Measurements from ENCODE around the gene PKN3. TPM values are rescaled to one million over a fixed set of nuclear protein-coding genes. Genes with fewer than 3 reads are reported as not detected.

Gene PKN3
- total RNA-seq, 1 donor from 2014 or later = 8.5 TPM

GRCh38 chr9:128727640-128728248 is 25.4 kb downstream of the PKN3 start:
- intact Hi-C loops (cut with DNase I) = no loop called here

DNA sequence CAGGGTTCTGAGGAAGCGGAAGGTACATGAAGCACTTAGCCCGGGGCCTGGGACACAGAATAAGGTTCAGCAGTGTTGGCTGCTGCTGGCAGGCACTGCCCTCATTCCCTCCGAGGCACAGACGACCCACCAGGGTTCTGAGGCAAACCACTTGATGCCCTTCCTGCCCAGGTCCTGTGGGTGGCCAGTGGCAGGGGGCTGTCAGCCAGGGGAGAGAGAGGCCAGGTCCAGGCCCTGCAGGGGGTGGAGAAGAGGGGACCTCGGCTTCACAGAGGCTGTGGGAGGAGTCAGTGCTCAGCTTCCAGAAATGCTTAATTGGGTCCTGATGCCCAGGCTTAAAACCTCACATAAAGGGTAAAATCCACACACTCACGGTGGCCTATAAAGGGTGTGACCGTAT is 26.0 kb downstream of the PKN3 start:
- DNase-seq (ENCODE audit: missing footprints) (peak; percentile 33), ATAC-seq (no peak)
- intact Hi-C loops (cut with DNase I) = no loop called here

More at GRCh38 chr9:128727640-128728248, 25.4 kb downstream of the PKN3 start:
- DNase-seq (ENCODE audit: missing footprints) (peak; percentile 8), ATAC-seq (no peak)

DNA sequence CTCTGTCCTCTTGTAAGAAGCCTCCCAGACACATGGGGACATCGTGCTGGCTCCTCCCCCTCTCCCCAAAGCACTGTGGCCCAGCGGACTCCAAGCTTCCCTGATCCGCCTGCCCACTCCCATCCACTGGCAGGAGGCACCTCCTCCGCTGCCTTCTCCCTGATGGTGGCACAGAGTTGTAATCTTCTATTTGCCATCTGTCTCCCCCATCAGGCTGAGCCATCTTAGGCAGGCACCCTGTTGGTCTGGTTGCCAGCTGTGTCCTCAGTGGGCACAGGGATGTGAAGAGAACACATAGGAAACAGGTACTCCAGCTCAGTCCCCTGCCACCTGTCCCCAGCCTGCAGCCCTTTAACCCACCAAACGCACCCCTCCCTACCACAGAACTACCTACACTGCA is 27.0 kb downstream of the PKN3 start:
- DNase-seq (ENCODE audit: missing footprints) (peak; percentile 0), ATAC-seq (no peak)
- intact Hi-C loops (cut with DNase I) = no loop called here

DNA sequence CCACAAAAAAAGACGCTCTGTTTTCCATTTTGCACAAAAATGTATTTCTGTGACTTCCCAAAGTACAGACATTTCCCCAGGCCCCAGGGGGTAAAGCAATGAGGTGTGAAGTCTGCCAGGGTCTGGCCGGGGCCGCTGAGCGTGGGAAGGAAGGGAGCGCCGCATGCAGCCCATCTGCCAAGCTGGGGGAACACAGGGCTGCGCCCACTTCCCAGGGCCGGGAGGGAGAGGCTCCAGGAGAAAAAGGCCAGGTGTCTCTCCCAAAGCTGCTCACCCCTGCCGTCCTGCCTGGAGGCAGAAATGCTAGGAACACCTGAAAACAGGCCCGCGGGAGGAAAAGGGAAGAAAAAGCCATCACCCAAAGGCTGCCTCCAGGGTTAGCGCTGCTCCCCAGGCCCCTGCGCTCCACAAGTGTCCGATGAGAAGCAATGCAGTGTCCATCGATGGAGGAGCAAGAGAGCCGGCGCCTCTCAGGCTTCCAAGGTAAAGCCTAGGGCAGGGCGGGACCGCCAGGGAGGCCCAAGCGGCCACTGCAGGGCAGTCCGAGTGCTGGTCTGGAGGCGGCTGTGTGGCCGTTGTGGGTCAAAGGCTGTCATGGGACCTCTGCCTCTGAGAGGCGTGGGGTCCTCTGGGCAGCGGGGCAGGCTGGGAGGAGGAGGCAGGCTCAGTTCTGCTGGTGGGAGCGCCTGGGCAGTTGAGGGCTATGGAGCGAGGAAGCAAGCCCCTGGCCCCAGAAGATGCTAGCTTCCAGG is 27.6 kb downstream of the PKN3 start:
- peak; percentile 30 for DNase-seq (ENCODE audit: missing footprints)
- no peak for ATAC-seq
- intact Hi-C loops (cut with DNase I) = no loop called here

DNA sequence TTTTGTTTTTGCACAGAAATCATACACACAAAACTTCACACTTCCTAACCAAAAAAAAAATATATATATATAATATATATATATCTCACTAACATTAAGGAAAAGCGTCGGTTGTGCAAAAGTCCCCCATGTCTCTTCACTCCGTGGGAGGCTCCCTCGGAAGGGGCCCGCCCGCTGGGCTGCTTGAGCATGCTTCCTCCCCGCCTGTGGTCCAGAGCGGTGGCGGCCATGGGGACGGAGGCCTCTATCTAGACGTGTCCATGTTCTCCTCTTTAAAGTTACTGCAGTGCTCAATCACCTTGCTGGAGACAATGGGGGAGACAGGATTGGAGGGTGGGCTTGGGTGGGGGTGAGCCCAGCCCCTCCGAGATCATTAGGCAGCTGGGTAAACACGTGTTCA is 28.8 kb downstream of the PKN3 start:
- ATAC-seq (no peak), DNase-seq (ENCODE audit: missing footprints) (peak; percentile 11)
- intact Hi-C loops (cut with DNase I) = no loop called here

- no peak for ATAC-seq
- intact Hi-C loops (cut with DNase I) = no loop called here
- peak; percentile 21 for DNase-seq (ENCODE audit: missing footprints)
These were observed 29.4 kb downstream of the PKN3 start for GRCh38 chr9:128731691-128732090.

DNA sequence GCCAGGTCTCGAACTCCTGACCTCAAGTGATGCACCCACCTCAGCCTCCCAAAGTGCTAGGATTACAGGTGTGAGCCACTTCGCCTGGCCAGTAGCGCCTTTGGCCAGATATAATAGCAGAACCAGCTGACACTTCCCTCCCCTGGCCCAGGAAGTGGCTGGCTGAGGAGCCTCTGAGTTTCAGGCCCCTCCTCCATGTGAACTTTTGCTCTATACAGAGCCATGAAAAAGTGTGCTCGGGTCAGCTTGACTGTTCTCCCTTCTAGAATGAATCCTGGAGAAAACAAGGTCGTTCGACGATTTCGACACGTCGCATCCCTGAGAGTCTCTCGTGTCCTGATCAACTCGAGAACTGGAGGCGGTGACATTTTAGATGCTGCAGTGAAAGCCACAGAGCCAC is 30.3 kb downstream of the PKN3 start:
- ATAC-seq (no peak), DNase-seq (ENCODE audit: missing footprints) (peak; percentile 22)
- intact Hi-C loops (cut with DNase I) = no loop called here

DNA sequence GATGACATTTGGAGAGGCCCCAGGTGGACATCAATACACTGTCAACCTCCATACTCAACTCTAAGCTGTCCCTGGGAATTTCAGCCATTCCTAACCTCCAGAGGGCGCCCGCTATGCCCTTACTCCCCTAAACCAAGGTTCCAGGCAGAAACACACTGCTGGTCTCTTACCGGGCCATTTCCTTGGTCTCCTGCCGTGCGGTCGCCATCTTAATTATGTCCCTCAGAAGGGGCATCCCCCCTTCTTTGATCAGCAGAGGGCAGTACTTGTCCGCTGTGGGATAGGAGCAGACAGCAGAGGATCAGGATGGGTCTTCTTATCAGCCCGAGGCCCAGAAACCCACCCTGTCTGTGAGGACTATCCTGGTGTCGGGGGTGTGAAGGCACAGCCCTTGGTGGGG is 31.0 kb downstream of the PKN3 start:
- intact Hi-C loops (cut with DNase I) = no loop called here
- peak; percentile 63 for DNase-seq (ENCODE audit: missing footprints)
- ATAC-seq = peak; percentile 56

- DNase-seq (ENCODE audit: missing footprints) (peak; percentile 4), ATAC-seq (no peak)
These were observed 33.1 kb downstream of the PKN3 start for GRCh38 chr9:128735373-128735772.

DNA sequence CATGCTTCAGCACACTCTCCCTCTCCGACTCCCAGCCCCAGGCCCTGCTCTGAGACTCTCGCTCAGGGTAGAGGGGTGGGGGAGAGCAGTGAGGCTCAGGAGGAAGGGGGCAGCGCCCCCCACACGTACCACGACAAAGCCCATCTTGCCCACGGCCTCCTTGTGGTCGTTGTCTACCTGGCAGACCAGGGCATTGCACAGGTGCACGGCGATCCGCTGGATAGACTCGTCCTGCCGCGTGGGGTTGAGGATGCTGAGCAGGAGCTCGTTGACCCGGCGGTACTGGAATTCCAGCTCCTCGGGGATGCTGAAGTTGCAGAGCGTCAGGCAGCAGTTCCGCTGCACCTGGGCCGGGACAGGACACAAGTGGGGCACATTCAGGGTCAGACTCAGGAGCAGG is 40.1 kb downstream of the PKN3 start:
- DNase-seq (ENCODE audit: missing footprints) (peak; percentile 37), ATAC-seq (no peak)
- intact Hi-C loops (cut with DNase I) = no loop called here

More at GRCh38 chr9:128735373-128735772, 33.1 kb downstream of the PKN3 start:
- intact Hi-C loops (cut with DNase I) = no loop called here

DNA sequence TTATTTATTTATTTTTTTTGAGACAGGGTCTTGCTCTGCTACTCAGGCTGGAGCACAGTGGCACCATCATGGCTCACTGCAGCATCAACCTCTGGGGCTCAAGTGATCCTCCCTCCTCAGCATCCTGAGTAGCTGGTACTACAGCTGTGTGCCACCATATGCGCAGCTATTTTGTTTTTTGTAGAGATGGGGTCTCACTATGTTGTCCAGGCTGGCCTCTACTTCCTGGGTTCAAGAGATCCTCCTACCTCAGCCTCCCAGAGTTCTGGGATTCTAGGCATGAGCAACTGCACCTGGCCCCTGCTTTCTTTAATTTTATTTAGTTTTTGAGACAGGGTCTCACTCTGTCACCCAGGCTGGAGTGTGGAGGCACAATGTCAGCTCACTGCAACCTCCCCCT is 41.1 kb downstream of the PKN3 start:
- DNase-seq (ENCODE audit: missing footprints) = peak; percentile 4
- no peak for ATAC-seq
- intact Hi-C loops (cut with DNase I) = no loop called here

GRCh38 chr9:128747241-128747640 is 44.9 kb downstream of the PKN3 start:
- ATAC-seq = no peak
- no peak for DNase-seq (ENCODE audit: missing footprints)
- intact Hi-C loops (cut with DNase I) = no loop called here

DNA sequence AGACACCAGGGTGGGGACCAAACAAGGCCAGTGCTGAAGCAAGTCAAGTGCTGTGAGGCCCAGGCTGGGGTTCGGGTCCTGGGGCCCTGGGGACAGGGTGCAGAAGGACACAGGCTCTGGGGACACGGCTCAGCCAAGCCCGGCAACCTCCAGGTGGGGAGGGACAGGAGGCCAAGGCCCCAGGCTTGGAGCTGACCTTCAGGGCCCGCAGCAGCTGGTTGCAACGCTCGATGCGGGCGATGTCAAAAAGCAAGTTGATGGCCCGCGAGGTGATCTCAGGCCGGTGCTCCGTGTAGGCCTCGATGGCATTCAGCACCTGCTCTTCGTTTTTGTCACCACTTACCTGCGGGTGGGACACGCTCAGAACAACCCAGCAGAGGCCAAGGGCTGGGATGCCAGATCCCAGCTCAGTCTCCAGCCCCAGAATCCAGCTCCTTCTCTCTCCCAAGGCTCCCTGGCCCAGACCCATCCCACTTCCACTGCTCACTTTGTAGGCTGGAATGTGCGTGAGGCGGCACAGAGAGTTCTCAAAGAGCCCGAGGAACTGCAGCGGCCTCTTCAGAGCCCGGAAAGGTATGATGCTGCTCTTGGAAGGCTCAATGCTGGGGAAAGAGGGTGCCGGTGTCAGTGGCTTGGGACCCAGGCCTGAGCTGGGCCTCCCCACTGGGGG is 48.8 kb downstream of the PKN3 start:
- DNase-seq (ENCODE audit: missing footprints) = peak; percentile 55
- no peak for ATAC-seq
- intact Hi-C loops (cut with DNase I) = no loop called here

DNA sequence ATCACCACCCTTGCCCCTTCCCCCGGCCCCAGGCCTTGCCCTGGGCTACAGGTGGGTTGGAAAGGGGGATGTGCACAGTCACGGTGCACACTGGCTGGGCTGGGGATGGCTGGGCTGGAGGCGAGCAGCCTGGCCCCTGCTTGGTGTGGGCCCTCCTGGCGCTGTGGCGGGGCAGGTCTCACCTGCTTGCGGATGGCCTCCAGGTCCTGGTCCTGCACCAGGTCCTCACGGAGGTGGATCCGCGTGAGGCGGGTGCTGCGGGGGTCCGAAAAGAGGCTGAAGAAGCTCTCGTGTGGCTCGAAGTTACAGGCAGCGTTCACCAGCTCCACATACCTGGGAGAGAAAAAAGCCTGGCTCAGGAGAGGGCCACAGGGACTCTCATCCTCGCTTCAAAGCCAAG is 51.3 kb downstream of the PKN3 start:
- ATAC-seq (no peak), DNase-seq (ENCODE audit: missing footprints) (peak; percentile 66)
- intact Hi-C loops (cut with DNase I) = no loop called here

DNA sequence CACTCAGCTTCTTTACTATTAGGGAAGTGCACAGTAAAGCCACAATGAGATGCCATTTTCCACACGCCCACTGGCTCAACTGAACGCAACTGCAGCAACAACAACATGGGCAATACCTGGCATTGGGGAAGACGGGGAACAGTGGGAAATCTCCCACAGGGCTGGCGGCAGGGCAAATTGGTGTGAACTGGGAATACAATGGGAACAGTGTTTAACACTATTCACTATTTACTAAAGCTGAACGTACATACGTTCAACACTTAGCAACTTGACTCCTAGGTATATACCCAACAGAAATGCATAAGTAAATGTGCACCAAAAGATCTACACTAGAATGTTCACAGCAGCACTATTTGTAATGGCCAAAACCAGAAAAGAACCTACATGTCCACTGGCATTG is 55.3 kb downstream of the PKN3 start:
- intact Hi-C loops (cut with DNase I) = no loop called here
- DNase-seq (ENCODE audit: missing footprints) (no peak), ATAC-seq (no peak)

DNA sequence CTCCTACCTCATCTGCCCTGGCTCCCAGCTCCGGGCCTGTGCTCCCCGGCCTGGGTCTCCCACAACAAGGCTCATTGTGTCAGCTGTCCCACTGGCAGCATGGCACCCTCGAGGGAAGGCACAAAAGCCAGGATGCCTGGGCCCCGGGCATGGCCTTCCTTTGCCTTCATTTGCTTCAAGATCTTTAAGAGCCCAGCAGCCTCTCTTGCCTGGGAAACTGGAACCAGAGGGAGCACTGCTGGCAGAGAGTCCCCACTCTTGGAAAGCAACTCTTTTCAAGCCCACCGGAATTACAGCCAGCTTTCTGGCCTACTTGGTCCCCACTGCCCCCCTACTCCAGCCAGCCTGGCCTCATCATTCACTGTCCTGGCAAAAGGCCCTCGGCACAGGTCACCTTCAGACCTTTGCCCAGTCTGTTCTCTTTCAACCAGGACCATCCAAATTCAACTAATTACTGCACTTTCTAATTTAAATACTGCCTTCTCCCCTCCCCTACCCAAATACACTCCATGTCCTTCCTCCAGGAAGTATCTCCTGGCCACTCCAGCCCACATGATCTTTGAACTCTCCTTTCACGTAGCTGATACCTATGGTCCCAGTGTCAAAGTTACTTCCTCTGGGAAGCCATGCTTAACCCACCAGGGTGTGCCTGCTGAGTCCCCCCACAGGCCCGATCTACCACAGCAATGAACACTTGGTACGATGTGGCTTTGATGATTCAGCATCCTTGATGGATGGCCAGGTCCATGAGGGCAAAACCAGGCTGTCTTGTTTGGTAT is 60.6 kb downstream of the PKN3 start:
- no peak for ATAC-seq
- peak; percentile 62 for DNase-seq (ENCODE audit: missing footprints)
- intact Hi-C loops (cut with DNase I) = no loop called here

DNA sequence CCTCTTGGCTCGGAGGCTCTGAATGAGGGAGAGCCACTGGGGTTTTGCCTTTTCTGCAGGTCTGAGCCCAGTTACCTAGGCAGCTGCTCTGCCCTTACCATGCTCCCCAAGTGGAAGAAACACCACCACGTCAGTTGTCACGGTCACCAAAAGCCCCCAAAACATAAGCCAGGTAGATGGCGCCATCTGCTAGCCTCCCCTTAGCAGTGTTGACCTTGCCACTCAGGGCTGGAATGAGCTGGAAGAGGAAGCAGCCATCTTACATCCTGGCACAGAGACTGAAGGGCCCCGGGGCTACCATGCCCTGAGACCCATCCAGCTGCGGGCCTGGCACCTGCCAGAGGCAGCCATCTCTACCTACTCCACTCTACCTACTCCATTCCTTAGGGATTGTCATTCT is 62.1 kb downstream of the PKN3 start:
- DNase-seq (ENCODE audit: missing footprints) (peak; percentile 15), ATAC-seq (no peak)
- intact Hi-C loops (cut with DNase I) = no loop called here

DNA sequence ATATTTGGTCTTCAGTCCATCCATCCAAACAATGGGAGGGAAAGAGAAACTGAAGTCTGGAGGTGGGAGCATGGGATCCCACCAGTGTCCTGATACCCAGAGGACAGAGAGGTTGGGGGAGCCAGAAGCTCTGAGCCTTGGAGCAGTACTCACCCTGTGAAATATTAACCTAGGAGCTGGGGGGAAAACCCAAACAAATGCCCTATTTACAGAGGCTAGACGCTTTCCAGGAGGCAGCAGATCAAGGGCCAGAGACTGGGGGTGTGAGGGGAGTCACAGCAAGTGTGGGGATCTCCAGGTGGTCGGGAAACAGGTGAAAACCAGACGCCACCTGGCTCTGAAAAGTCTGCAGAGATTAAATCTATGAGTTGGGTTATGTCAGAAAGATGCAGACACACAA is 63.2 kb downstream of the PKN3 start:
- intact Hi-C loops (cut with DNase I) = no loop called here
- DNase-seq (ENCODE audit: missing footprints) (peak; percentile 1), ATAC-seq (no peak)

GRCh38 chr9:128768606-128769005 is 66.3 kb downstream of the PKN3 start:
- intact Hi-C loops (cut with DNase I) = no loop called here
- peak; percentile 27 for DNase-seq (ENCODE audit: missing footprints)
- no peak for ATAC-seq

All from Right ventricle myocardium inferior (tissue), 1 donor.